ENCODE measurements around the gene BEND3. TPM values are rescaled to one million over a fixed set of nuclear protein-coding genes. Genes with fewer than 3 reads are reported as not detected.

The BEND3 gene
- total RNA-seq, 1 donor from 2014 or later: 10.5 TPM

DNA sequence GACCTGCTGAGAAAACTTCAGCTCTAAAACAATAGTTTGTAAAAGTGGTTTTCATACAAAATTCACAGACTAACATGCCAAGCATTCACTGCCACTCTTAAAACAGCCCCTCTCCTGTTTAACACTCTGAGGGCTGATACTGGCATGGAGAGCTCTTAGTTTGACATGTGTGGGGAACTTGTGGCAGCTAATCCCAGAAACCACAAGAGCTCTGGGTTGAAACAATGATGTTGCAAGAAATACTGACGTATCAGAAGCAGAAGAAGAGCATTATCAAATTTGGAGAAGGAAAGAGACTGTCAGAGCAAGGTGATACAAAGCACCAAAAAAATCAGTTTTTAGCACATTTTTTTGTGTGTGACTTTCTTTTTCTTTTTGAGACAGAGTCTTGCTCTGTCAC lies 5.1 kb downstream of the BEND3 start:
- no peak for DNase-seq (ENCODE audit: low spot score in 2 of 2, unreplicated experiment in 2 of 2)
- Mint-ChIP-seq H3K4me3 (no peak overlapping the region), H3K27ac (no peak overlapping the region), H3K27me3 (ENCODE audit: low read depth) (no peaks in the 10 kb centered on the region), H3K9me3 (no peaks in the 10 kb centered on the region), H3K4me1 (peaks cover 6% of the 10 kb centered on the region), H3K36me3 (peaks cover 2% of the 10 kb centered on the region)
- TF ChIP-seq, protein P1, sequence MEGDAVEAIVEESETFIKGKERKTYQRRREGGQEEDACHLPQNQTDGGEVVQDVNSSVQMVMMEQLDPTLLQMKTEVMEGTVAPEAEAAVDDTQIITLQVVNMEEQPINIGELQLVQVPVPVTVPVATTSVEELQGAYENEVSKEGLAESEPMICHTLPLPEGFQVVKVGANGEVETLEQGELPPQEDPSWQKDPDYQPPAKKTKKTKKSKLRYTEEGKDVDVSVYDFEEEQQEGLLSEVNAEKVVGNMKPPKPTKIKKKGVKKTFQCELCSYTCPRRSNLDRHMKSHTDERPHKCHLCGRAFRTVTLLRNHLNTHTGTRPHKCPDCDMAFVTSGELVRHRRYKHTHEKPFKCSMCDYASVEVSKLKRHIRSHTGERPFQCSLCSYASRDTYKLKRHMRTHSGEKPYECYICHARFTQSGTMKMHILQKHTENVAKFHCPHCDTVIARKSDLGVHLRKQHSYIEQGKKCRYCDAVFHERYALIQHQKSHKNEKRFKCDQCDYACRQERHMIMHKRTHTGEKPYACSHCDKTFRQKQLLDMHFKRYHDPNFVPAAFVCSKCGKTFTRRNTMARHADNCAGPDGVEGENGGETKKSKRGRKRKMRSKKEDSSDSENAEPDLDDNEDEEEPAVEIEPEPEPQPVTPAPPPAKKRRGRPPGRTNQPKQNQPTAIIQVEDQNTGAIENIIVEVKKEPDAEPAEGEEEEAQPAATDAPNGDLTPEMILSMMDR (IDR thresholded peaks at IDR 0.05; ENCODE audit: unreplicated experiment): no peak

DNA sequence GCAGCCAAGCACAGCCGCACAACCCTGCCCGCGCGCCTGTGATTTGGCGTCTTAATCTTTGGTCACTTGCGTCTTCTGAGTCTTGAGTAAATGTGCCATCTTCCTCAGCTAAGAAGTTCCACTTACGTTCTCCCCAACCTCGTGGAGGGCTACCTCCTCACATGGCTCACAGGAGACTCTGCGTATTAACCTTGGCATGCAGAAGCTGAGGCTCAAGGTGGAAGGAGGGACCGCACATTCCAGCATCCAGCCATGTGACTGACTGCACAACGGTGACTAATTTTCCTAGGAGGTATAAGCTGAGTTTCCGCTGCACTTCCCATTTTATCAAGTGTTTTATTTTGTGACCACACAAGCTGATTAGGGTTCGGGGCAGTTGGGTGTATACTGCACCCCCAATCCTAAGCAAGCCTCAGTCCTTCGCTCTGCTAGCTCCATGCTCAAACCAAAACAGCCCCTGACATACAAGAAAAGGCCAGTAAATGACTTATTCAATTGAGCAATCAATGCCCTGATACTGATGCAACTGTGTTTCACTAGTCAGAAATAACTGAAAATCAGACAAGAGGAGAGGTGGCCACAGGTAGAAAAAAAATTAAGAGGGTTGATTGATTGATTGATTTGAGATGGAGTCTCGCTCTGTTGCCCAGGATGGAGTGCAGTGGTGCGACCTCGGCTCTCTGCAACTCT lies 7.0 kb downstream of the BEND3 start:
- TF ChIP-seq, protein P1 (IDR thresholded peaks at IDR 0.05; ENCODE audit: unreplicated experiment): no peak
- H3K27ac Mint-ChIP-seq: no peak overlapping the region
- H3K4me3 Mint-ChIP-seq: no peak overlapping the region
- peaks cover 2% of the 10 kb centered on the region for H3K36me3 Mint-ChIP-seq
- peaks cover under 1% of the 10 kb centered on the region for H3K4me1 Mint-ChIP-seq
- H3K9me3 Mint-ChIP-seq: no peaks in the 10 kb centered on the region
- DNase-seq (ENCODE audit: low spot score in 2 of 2, unreplicated experiment in 2 of 2): no peak
- no peaks in the 10 kb centered on the region for H3K27me3 Mint-ChIP-seq (ENCODE audit: low read depth)

DNA sequence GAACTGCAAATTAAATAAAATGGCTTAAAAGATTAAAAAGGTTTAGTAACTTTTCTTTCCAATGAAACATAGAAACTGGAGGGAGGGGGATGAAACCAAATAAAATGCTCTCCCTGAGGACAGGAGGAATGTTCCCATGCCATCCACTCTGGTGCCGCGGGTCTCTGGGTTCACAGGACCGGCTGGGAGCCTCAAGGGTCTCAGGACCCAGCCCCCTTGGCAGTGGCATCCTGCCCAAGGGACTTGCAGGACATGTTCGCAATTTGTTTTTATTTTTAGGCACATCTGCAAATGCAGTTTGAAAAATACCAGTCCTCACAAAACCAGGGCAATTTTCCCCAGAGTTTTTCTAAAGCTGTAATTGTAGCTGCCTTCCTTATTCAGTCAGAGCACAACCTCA lies 7.5 kb downstream of the BEND3 start:
- no peak overlapping the region for H3K27ac Mint-ChIP-seq
- no peaks in the 10 kb centered on the region for H3K4me1 Mint-ChIP-seq
- H3K4me3 Mint-ChIP-seq: no peak overlapping the region

DNA sequence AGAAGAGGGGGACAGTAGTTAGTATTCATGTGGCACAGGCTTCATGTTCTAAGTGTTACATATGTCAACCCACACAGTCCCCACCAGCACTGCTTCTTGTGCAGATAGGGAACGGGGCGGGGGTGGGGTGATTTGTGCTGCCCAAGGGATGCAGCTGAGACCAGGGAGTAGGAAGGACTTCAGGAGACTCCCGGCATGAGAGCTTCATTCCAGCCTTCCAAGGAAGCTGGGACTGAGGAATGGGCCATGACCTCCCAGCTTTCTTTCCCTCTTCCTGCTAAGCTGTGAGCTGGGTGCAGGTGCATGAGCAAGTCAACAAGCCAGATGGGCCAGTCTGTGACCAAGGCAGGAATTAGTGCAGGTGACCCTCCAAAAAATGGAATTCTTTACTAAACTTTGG lies 9.2 kb downstream of the BEND3 start:
- DNase-seq (ENCODE audit: low spot score in 2 of 2, unreplicated experiment in 2 of 2): no peak
- Mint-ChIP-seq H3K9me3 (no peaks in the 10 kb centered on the region), H3K27ac (no peak overlapping the region), H3K27me3 (ENCODE audit: low read depth) (no peaks in the 10 kb centered on the region), H3K36me3 (peaks cover 2% of the 10 kb centered on the region), H3K4me1 (peaks cover 8% of the 10 kb centered on the region), H3K4me3 (no peak overlapping the region)
- TF ChIP-seq, protein P1 (IDR thresholded peaks at IDR 0.05; ENCODE audit: unreplicated experiment): no peak

More for the DNA sequence above, 7.5 kb downstream of the BEND3 start:
- no peaks in the 10 kb centered on the region for H3K27me3 Mint-ChIP-seq (ENCODE audit: low read depth)
- no peak for DNase-seq (ENCODE audit: low spot score in 2 of 2, unreplicated experiment in 2 of 2)
- TF ChIP-seq, protein P1 (IDR thresholded peaks at IDR 0.05; ENCODE audit: unreplicated experiment): no peak
- H3K9me3 Mint-ChIP-seq: no peaks in the 10 kb centered on the region
- H3K36me3 Mint-ChIP-seq: peaks cover 2% of the 10 kb centered on the region

DNA sequence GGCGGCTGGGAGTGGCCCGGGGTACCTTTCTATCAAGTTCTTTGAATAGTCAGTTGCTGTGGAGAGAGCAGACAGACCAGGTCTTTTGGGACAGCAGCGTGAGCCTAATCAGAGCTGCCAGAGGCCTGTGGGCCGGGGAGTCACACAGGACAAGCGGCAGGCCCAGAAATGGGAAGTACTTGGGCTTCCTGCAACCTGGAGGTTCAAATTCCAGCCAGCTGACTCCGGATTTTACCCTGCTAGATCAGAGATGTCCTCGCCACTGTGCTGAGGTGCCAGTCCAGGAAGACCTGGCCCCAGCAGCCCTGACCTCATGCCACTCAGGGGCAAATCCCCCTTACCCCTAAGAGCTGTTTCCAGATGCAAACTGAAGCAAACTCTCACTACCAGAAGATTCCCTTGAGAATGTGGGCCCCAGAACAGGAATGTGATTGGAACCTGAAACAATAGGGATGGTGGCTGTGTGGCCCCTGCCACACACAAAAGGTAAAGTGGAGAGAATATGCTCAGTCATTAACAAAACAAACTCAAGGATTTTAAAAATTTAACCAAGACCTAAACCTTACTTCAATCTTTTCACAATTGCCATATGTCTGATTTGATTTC lies 9.7 kb downstream of the BEND3 start:
- Mint-ChIP-seq H3K4me1 (peaks cover 8% of the 10 kb centered on the region), H3K27ac (no peak overlapping the region), H3K27me3 (ENCODE audit: low read depth) (no peaks in the 10 kb centered on the region), H3K9me3 (no peaks in the 10 kb centered on the region), H3K36me3 (peaks cover 2% of the 10 kb centered on the region), H3K4me3 (no peak overlapping the region)
- no peak for DNase-seq (ENCODE audit: low spot score in 2 of 2, unreplicated experiment in 2 of 2)
- TF ChIP-seq, protein P1 (IDR thresholded peaks at IDR 0.05; ENCODE audit: unreplicated experiment): no peak
